SK-N-MC (cell line): Measurements from ENCODE around the gene ZNF467.

ENCODE experiments used
- EZH2 ChIP-seq: fragments of 200-600 bp; sonication (generic); IDR thresholded peaks from one replicate; pipeline ENCODE4 v1.6.1; 2017; ENCODE audit warnings: antibody characterized with exemption
- FOXP2 ChIP-seq: optimal IDR thresholded peaks from 2 replicates; pipeline ENCODE3; 2011; ENCODE audit warnings: mild to moderate bottlenecking, moderate library complexity; ENCODE audit not compliant: insufficient read depth; ENCODE audit errors: extremely low read length, control extremely low read depth
- POLR2AphosphoS5 ChIP-seq: IDR thresholded peaks from 2 replicates; pipeline ENCODE4 v1.6.1; 2012; ENCODE audit warnings: mild to moderate bottlenecking, low read depth, low read length, borderline replicate concordance

DNA sequence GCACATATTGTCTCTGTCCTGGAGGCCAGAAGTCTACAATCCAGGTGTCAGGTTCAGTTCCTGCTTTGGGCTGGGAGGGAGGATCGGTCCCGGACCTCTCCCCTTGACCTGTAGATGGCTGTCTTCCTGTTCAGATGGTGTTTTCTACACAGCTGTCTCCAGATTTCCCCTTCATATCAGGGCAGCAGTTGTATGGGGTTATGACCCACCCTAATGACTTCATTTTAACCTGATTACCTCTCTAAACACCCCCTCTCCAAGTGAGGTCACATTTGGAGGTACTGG is 38.7 kb downstream of the ZNF467 start:
- TF ChIP-seq POLR2AphosphoS5: no peak
- TF ChIP-seq EZH2: no peak
- TF ChIP-seq FOXP2: no peak
